HG03280 (cell line): Measurements from ENCODE around the gene OR8U1.
"Not testable (repeated sequence)": the region's sequence is repeated elsewhere in the genome, so short reads cannot be mapped to it uniquely, and the experiment has no call there.

Experiments used
- ATAC-seq: cut with Tn5 transposase; IDR thresholded peaks from one replicate; pipeline ENCODE4 v1.9.1; 2021; ENCODE audit warnings: mild to moderate bottlenecking, moderate library complexity; ENCODE audit not compliant: unreplicated experiment

OR8U1 gene

GRCh38 chr11:56375324-56375723 is at the start of gene OR8U1:
OR8U1 (plus strand) TSS chr11:56375624; CDS start chr11:56375624, 0 bp downstream.
- ATAC-seq = no peak

- no peak for ATAC-seq
These were observed 43.4 kb upstream of the OR8U1 start for GRCh38 chr11:56331861-56332491.

GRCh38 chr11:56333156-56333555 is 42.3 kb upstream of the OR8U1 start:
- no peak for ATAC-seq

GRCh38 chr11:56340289-56340688 is 35.1 kb upstream of the OR8U1 start:
- no peak for ATAC-seq

GRCh38 chr11:56345739-56346138 is 29.7 kb upstream of the OR8U1 start, which contains the start of gene OR8K1:
OR8K1 (plus strand) TSS chr11:56346039; CDS start chr11:56346039, 0 bp downstream.
- ATAC-seq = no peak

GRCh38 chr11:56353991-56354390 is 21.4 kb upstream of the OR8U1 start, which contains the start of gene OR8J1:
OR8J1 (plus strand) TSS chr11:56354291; CDS start chr11:56360247, 5,956 bp downstream.
- ATAC-seq = no peak

GRCh38 chr11:56380120-56380519 is 4.7 kb downstream of the OR8U1 start:
- ATAC-seq = no peak

GRCh38 chr11:56394381-56394780 is 19.0 kb downstream of the OR8U1 start:
- ATAC-seq = no peak

- ATAC-seq = no peak
These were observed 20.6 kb downstream of the OR8U1 start for GRCh38 chr11:56396047-56396446.

- ATAC-seq = not testable (repeated sequence)
These were observed 26.5 kb downstream of the OR8U1 start for GRCh38 chr11:56401858-56402461.

- ATAC-seq = no peak
These were observed 29.0 kb downstream of the OR8U1 start for GRCh38 chr11:56404393-56404792.

GRCh38 chr11:56410801-56411200 is 35.4 kb downstream of the OR8U1 start:
- ATAC-seq = no peak

- ATAC-seq = no peak
These were observed 37.0 kb downstream of the OR8U1 start, which contains the start of gene OR5AL1 for GRCh38 chr11:56412396-56412795. OR5AL1 (plus strand) TSS chr11:56412696.
